Measurements from ENCODE around the gene BNC2. TPM values are rescaled to one million over a fixed set of nuclear protein-coding genes. Genes with fewer than 3 reads are reported as not detected.
A peak's percentile ranks its signal among the peaks of the same experiment; 100 is the strongest.
"Not testable (repeated sequence)": the region's sequence is repeated elsewhere in the genome, so short reads cannot be mapped to it uniquely, and the experiment has no call there.

BNC2 gene, protein sequence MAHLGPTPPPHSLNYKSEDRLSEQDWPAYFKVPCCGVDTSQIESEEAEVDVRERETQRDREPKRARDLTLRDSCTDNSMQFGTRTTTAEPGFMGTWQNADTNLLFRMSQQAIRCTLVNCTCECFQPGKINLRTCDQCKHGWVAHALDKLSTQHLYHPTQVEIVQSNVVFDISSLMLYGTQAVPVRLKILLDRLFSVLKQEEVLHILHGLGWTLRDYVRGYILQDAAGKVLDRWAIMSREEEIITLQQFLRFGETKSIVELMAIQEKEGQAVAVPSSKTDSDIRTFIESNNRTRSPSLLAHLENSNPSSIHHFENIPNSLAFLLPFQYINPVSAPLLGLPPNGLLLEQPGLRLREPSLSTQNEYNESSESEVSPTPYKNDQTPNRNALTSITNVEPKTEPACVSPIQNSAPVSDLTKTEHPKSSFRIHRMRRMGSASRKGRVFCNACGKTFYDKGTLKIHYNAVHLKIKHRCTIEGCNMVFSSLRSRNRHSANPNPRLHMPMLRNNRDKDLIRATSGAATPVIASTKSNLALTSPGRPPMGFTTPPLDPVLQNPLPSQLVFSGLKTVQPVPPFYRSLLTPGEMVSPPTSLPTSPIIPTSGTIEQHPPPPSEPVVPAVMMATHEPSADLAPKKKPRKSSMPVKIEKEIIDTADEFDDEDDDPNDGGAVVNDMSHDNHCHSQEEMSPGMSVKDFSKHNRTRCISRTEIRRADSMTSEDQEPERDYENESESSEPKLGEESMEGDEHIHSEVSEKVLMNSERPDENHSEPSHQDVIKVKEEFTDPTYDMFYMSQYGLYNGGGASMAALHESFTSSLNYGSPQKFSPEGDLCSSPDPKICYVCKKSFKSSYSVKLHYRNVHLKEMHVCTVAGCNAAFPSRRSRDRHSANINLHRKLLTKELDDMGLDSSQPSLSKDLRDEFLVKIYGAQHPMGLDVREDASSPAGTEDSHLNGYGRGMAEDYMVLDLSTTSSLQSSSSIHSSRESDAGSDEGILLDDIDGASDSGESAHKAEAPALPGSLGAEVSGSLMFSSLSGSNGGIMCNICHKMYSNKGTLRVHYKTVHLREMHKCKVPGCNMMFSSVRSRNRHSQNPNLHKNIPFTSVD
- total RNA-seq = 10 to 100 TPM; 16.1 to 16.9 TPM

GRCh38 chr9:16870596-16871335 lies at the start of gene BNC2:
Gene BNC2, minus strand, starts transcription at chr9:16870670. Its CDS starts 22 bp downstream, at chr9:16870648.
- no peak for ATAC-seq (ENCODE audit: insufficient number of reproducible peaks, low FRiP score, low read depth)
- TF ChIP-seq, protein P1, sequence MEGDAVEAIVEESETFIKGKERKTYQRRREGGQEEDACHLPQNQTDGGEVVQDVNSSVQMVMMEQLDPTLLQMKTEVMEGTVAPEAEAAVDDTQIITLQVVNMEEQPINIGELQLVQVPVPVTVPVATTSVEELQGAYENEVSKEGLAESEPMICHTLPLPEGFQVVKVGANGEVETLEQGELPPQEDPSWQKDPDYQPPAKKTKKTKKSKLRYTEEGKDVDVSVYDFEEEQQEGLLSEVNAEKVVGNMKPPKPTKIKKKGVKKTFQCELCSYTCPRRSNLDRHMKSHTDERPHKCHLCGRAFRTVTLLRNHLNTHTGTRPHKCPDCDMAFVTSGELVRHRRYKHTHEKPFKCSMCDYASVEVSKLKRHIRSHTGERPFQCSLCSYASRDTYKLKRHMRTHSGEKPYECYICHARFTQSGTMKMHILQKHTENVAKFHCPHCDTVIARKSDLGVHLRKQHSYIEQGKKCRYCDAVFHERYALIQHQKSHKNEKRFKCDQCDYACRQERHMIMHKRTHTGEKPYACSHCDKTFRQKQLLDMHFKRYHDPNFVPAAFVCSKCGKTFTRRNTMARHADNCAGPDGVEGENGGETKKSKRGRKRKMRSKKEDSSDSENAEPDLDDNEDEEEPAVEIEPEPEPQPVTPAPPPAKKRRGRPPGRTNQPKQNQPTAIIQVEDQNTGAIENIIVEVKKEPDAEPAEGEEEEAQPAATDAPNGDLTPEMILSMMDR (IDR thresholded peaks at IDR 0.05) = no peak

DNA sequence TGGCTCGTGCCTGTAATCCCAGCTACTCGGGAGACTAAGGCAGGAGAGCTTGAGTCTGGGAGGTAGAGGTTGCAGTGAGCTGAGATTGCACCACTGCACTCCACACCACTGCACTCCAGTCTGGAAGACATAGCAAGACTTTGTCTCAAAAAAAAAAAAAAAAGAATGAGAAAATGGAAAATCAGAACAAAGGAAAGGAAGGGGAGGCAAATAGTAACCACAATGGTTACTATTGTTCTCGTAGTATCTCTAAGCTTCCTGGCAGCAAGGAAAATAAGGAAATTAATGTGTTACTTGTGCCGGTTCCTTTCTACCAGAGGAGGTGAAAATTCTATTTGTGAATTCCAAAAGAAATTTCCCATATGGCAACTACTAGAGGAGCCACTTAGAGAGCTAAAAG lies 48.5 kb upstream of the BNC2 start:
- Histone ChIP-seq H3K36me3 (no peaks in the 10 kb centered on the region), H3K27me3 (replicated peaks; ENCODE audit: insufficient read depth) (no peaks in the 10 kb centered on the region), H3K4me3 (no peak overlapping the region), H3K9me3 (no peaks in the 10 kb centered on the region), H3K4me1 (ENCODE audit: control insufficient read depth in 1 of 2, low read depth in 2 of 2) (peaks cover 5 to 14% of the 10 kb centered on the region in 2 donors), H3K27ac (no peak overlapping the region)
- DNase-seq (ENCODE audit: low spot score) (no peak), ATAC-seq (ENCODE audit: insufficient number of reproducible peaks, low FRiP score, low read depth) (no peak)
- TF ChIP-seq, protein P1 (IDR thresholded peaks at IDR 0.05) = no peak

More at GRCh38 chr9:16870596-16871335, at the start of gene BNC2:
- peak within 1 kb of the TSS; percentile 98 for H3K4me3 ChIP-seq
- DNase-seq (ENCODE audit: low spot score) = no peak
- H3K4me1 ChIP-seq (ENCODE audit: control insufficient read depth in 1 of 2, low read depth in 2 of 2) = peaks cover 6 to 32% of the 10 kb centered on the region in 2 donors
- H3K27me3 ChIP-seq (replicated peaks; ENCODE audit: insufficient read depth) = no peaks in the 10 kb centered on the region
- peak within 1 kb of the TSS; percentile 75 to 84 for H3K27ac ChIP-seq
- no peaks in the 10 kb centered on the region for H3K36me3 ChIP-seq
- H3K9me3 ChIP-seq = no peaks in the 10 kb centered on the region

DNA sequence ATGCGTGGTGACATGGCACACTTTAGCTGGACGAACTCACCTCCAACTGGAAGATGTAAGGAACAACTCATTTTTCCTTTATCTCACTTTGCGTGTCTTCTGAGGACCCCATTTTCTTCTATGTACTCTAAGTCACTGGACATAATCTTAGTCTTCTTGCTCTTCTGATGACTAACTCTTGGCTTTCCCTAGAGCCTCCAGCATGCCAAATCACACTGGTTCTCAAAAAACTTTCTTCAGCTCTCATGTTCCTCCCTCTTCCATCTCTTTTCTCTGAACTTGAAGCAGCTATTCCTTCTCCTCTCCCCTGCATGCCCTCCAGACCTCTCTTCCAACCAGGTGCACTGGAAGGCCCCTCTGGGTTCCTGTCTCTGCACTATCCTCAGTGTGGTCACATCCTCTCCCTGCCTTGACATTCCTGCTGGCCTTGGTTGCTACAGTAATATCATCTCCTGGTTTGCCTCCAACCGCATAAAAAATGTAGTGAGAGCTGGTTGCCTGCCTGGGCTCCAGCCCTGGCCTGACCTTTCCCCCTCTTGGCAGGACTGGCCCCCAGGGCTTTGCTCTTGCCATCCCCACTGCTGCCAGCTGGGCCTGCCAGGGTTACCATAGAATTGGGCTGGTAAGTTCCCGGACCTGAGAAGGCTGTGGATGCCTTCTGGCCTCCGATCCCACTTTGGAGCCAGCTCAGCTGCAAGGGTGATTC lies 44.8 kb upstream of the BNC2 start:
- DNase-seq (ENCODE audit: low spot score) (no peak), ATAC-seq (ENCODE audit: insufficient number of reproducible peaks, low FRiP score, low read depth) (no peak)
- TF ChIP-seq, protein P1 (IDR thresholded peaks at IDR 0.05) = no peak
- H3K9me3 ChIP-seq = no peaks in the 10 kb centered on the region
- no peaks in the 10 kb centered on the region for H3K27me3 ChIP-seq (replicated peaks; ENCODE audit: insufficient read depth)
- H3K4me1 ChIP-seq (ENCODE audit: control insufficient read depth in 1 of 2, low read depth in 2 of 2) = peaks cover 21 to 27% of the 10 kb centered on the region in 2 donors
- no peaks in the 10 kb centered on the region for H3K36me3 ChIP-seq
- peak overlapping the region; percentile 36 to 50 for H3K27ac ChIP-seq
- H3K4me3 ChIP-seq = no peak overlapping the region

DNA sequence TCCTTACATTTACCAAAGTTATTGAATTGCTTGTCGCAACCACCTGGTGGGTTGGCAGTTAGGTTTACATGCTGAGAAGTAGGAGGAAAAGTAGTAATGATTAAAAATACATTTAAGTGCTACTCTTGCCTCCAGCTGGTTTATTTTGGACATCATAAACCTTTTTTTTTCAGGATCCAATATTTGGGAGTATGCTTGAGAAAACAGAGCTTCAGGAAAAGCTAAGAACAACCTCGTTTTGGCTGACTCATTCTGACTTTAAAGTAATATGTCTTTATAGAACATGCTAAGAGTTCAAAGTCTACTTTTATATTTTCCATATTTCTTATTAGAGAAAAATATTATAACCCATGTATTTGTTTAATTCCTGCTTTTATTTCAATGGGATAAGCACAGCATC lies 41.7 kb upstream of the BNC2 start:
- ATAC-seq (ENCODE audit: insufficient number of reproducible peaks, low FRiP score, low read depth) (no peak), DNase-seq (ENCODE audit: low spot score) (no peak)
- Histone ChIP-seq H3K36me3 (no peaks in the 10 kb centered on the region), H3K27ac (peak overlapping the region in 1 of 2 donors; percentile 43), H3K27me3 (replicated peaks; ENCODE audit: insufficient read depth) (no peaks in the 10 kb centered on the region), H3K9me3 (no peaks in the 10 kb centered on the region), H3K4me1 (ENCODE audit: control insufficient read depth in 1 of 2, low read depth in 2 of 2) (peaks cover 21 to 27% of the 10 kb centered on the region in 2 donors), H3K4me3 (no peak overlapping the region)
- TF ChIP-seq, protein P1 (IDR thresholded peaks at IDR 0.05) = no peak

GRCh38 chr9:16908206-16908605 lies 37.7 kb upstream of the BNC2 start:
- ATAC-seq (ENCODE audit: insufficient number of reproducible peaks, low FRiP score, low read depth); H3K4me3 ChIP-seq; H3K9me3 ChIP-seq: not testable (repeated sequence)

More at GRCh38 chr9:16908206-16908605, 37.7 kb upstream of the BNC2 start:
- not testable (repeated sequence) for DNase-seq (ENCODE audit: low spot score); H3K27ac ChIP-seq; H3K27me3 ChIP-seq (replicated peaks; ENCODE audit: insufficient read depth); H3K36me3 ChIP-seq
- peaks cover 13 to 15% of the 10 kb centered on the region in 2 donors for H3K4me1 ChIP-seq (ENCODE audit: control insufficient read depth in 1 of 2, low read depth in 2 of 2)
